Uterus (tissue), 4 donors: ENCODE results near the gene MATCAP1. TPM values are rescaled to one million over a fixed set of nuclear protein-coding genes. Genes with fewer than 3 reads are reported as not detected.
A peak's percentile ranks its signal among the peaks of the same experiment; 100 is the strongest.

Experiments used
- DNase-seq, 2 donors: peaks; one replicate each; pipeline ENCODE4 v3.0.0-alpha.2; 2019 to 2020
- H3K27ac ChIP-seq, 2 donors: fragments of 200-600 bp; sonication (generic); 1 replicate in 1 of 2; 2 replicates in 1 of 2; pipeline ENCODE4 v1.5.1; 2016 to 2018
- H3K27me3 ChIP-seq, 2 donors: fragments of 200-600 bp; sonication (generic); one replicate each; pipeline ENCODE4 v1.5.1; 2018 to 2019; ENCODE audit warnings: control low read depth in 1 of 2
- H3K36me3 ChIP-seq, 2 donors: fragments of 200-600 bp; sonication (generic); one replicate each; pipeline ENCODE4 v1.5.1; 2019; ENCODE audit warnings: control low read depth in 1 of 2
- H3K4me1 ChIP-seq, 2 donors: fragments of 200-600 bp; sonication (generic); one replicate each; pipeline ENCODE4 v1.5.1; 2018 to 2019; ENCODE audit warnings: control low read depth in 1 of 2
- H3K4me3 ChIP-seq, 2 donors: fragments of 200-600 bp; sonication (generic); 1 replicate in 1 of 2; 2 replicates in 1 of 2; pipeline ENCODE4 v1.5.1; 2018 to 2019; ENCODE audit warnings: mild to moderate bottlenecking in 1 of 2
- H3K9me3 ChIP-seq, 2 donors: fragments of 200-600 bp; sonication (generic); one replicate each; pipeline ENCODE4 v1.5.1; 2019; ENCODE audit warnings: control low read depth in 1 of 2
- CTCF ChIP-seq, 4 experiments: fragments of 200-600 bp in 2 of 4; fragments of 450-650 bp in 2 of 4; sonication (generic) in 2 of 4; IDR thresholded peaks; one replicate each; pipeline ENCODE4 v1.5.1; 2016 to 2019; ENCODE audit warnings: antibody characterized with exemption in 4 of 4, mild to moderate bottlenecking in 2 of 4, moderate library complexity in 1 of 4
- POLR2A ChIP-seq, 2 donors: fragments of 450-650 bp; IDR thresholded peaks; one replicate each; pipeline ENCODE4 v1.6.1; 2016; ENCODE audit warnings: antibody characterized with exemption in 2 of 2, mild to moderate bottlenecking in 1 of 2, moderate library complexity in 1 of 2
- intact Hi-C: fragments of 100-400 bp; cut with DNase I; formaldehyde crosslinking; loops from one replicate; pipeline ENCODE4 v1.15.1; 2023; ENCODE audit warnings: low total_unique reads
- total RNA-seq, 4 donors: library from RNA; depleted of rRNA in 3 of 4; stranded (reverse); fragments of >200 nt in 3 of 4; gene quantifications; one replicate each; pipeline versions ENCODE4 v1.1.0 to v1.2.4, GENCODE V29; 2014 to 2023
- donor health status: DM: yes; HTN: yes; CAD: no.

Gene MATCAP1
- total RNA-seq, 4 donors from 2014 or later: 10.9 to 35.4 (median 20.5) TPM

- DNase-seq: no peak
- H3K9me3 ChIP-seq: no peaks in the 10 kb centered on the region
Measured at GRCh38 chr16:67223992-67224391, 40.2 kb upstream of the MATCAP1 start.

GRCh38 chr16:67216612-67217490 is 33.1 kb upstream of the MATCAP1 start:
- H3K27ac ChIP-seq: peak overlapping the region in 1 of 2 donors; percentile 1

More at GRCh38 chr16:67223992-67224391, 40.2 kb upstream of the MATCAP1 start:
- TF ChIP-seq CTCF (IDR thresholded peaks at IDR 0.05) (no peak), POLR2A (IDR thresholded peaks at IDR 0.05) (no peak)
- intact Hi-C loops: no loop called here
- H3K27ac ChIP-seq: no peak overlapping the region
- H3K4me3 ChIP-seq: no peak overlapping the region
- H3K27me3 ChIP-seq: no peaks in the 10 kb centered on the region
- H3K4me1 ChIP-seq: peaks cover 4 to 12% of the 10 kb centered on the region in 2 donors
- H3K36me3 ChIP-seq: no peaks in the 10 kb centered on the region

GRCh38 chr16:67215706-67216105 is 31.9 kb upstream of the MATCAP1 start:
- DNase-seq: no peak
- no peaks in the 10 kb centered on the region for H3K9me3 ChIP-seq
- H3K36me3 ChIP-seq: no peaks in the 10 kb centered on the region
- H3K27ac ChIP-seq: no peak overlapping the region
- no peak for TF ChIP-seq POLR2A (IDR thresholded peaks at IDR 0.05)
- TF ChIP-seq CTCF (IDR thresholded peaks at IDR 0.05): no peak
- no peaks in the 10 kb centered on the region for H3K4me1 ChIP-seq
- no peak overlapping the region for H3K4me3 ChIP-seq
- intact Hi-C loops: no loop called here
- no peaks in the 10 kb centered on the region for H3K27me3 ChIP-seq

More at GRCh38 chr16:67216612-67217490, 33.1 kb upstream of the MATCAP1 start:
- H3K4me3 ChIP-seq: no peak overlapping the region
- H3K9me3 ChIP-seq: no peaks in the 10 kb centered on the region
- no peak for TF ChIP-seq POLR2A (IDR thresholded peaks at IDR 0.05)
- no peak for TF ChIP-seq CTCF (IDR thresholded peaks at IDR 0.05)
- H3K36me3 ChIP-seq: no peaks in the 10 kb centered on the region
- intact Hi-C loops: no loop called here
- DNase-seq: peak in 1 of 2 donors; percentile 50
- H3K4me1 ChIP-seq: no peaks in the 10 kb centered on the region
- H3K27me3 ChIP-seq: no peaks in the 10 kb centered on the region

- Histone ChIP-seq H3K36me3 (no peaks in the 10 kb centered on the region), H3K4me1 (no peaks in the 10 kb centered on the region), H3K9me3 (no peaks in the 10 kb centered on the region), H3K27ac (no peak overlapping the region), H3K27me3 (no peaks in the 10 kb centered on the region), H3K4me3 (no peak overlapping the region)
- no peak for TF ChIP-seq POLR2A (IDR thresholded peaks at IDR 0.05)
- TF ChIP-seq CTCF (IDR thresholded peaks at IDR 0.05): no peak
- intact Hi-C loops: no loop called here
- DNase-seq: no peak
Measured at GRCh38 chr16:67213197-67214019, 29.6 kb upstream of the MATCAP1 start.

GRCh38 chr16:67212766-67213165 is 29.0 kb upstream of the MATCAP1 start:
- Histone ChIP-seq H3K4me3 (no peak overlapping the region), H3K27me3 (no peaks in the 10 kb centered on the region), H3K9me3 (no peaks in the 10 kb centered on the region), H3K4me1 (no peaks in the 10 kb centered on the region), H3K27ac (no peak overlapping the region), H3K36me3 (no peaks in the 10 kb centered on the region)
- intact Hi-C loops: no loop called here
- TF ChIP-seq CTCF (IDR thresholded peaks at IDR 0.05) (no peak), POLR2A (IDR thresholded peaks at IDR 0.05) (no peak)
- no peak for DNase-seq
